ENCODE measurements around the gene WDFY2.
"Not testable (repeated sequence)": the region's sequence is repeated elsewhere in the genome, so short reads cannot be mapped to it uniquely, and the experiment has no call there.

Gene WDFY2

DNA sequence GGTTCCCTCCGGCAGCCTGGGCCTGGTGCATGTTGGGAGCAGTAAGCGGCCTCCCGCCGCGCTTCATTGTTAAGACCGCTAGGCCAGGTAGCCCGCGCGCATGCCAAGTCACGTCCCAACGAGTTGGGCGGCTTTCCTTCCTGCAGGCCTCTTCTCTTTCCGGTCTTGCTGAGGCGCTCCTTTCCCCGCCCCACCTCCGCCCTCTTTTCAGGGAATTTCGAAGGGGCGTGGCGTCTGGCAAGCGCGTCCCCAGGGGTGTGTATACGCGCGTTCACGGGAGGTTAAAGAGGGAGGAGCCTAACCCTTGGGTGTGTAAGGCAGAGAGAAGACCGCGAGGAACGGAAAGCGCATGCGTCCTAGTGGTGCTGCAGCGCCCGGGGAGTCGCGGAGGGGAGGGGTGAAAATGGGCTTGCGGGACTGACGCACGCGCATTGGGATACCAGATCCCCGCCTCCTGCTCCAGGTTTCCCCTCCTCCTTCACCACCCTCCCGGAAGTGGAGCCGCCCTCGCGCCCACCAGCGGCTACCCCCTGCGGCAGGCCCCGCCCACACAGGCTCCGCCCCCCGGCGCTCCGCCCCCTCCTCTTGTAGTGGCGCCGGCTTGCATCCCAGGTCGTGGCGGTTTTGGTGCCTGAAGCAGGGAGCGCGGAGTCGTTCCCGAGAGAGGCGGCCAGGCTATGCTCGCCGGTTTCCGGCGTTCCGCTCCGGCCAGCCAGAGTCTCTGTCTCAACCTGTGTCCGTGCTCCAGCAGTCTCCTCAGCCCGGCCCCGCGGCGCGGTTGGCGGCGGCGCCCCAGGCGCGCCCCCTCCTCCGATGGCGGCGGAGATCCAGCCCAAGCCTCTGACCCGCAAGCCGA, at the start of gene WDFY2:
Gene WDFY2 (plus strand): TSS at position 588 of the 856 bp plus-strand sequence. CDS start 226 bp downstream, at position 814.
- in situ Hi-C loops (cut with MboI; ENCODE audit: low sequenced_read_pairs) = no loop called here

DNA sequence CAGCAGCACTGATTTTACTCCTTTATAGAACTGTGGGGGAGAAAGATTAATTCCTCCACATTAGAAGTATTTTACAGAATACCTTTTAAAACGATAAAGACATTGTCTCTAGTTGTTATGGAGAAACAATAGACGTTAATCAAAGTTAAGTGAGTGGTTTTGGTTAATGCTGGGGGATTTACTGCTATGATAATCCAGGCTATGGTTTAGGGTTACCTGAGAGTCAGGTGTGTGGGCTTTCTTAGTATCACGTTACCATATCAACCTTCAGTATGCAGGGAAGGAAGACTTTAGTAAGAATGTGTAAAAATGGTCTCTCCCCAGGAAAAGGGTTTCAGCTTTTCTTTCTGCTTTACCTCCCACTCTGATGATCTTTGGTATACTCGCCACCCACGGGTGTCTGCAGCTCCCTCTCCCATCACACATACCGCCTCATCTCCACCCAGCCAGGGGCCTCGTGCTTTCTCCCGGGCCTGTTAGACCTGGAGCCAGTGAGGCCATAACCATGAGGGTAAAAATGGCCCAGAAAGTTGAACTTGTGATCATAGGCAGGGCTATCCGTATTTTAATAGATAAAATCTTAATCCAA, 45.6 kb upstream of the WDFY2 start:
- in situ Hi-C loops (cut with MboI; ENCODE audit: low sequenced_read_pairs) = no loop called here

DNA sequence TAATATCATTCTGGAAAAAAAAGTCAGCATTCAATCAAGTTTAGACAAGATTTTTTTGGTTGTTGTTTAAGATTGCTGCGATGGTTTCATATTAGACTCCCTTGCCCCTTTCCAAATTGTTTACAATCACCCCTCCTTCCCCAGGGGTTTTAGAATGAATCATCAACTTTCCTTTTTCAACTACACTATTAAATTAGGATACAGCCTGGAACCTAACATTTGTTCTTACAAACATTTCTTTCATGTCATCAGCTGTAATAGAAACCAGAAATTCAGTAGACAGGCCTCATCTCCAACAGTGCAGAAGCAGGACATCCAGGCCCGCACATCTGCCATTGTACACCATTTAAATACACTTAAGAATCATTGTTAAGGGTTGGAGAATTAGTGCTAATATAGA, 44.4 kb upstream of the WDFY2 start:
- in situ Hi-C loops (cut with MboI; ENCODE audit: low sequenced_read_pairs) = no loop called here

DNA sequence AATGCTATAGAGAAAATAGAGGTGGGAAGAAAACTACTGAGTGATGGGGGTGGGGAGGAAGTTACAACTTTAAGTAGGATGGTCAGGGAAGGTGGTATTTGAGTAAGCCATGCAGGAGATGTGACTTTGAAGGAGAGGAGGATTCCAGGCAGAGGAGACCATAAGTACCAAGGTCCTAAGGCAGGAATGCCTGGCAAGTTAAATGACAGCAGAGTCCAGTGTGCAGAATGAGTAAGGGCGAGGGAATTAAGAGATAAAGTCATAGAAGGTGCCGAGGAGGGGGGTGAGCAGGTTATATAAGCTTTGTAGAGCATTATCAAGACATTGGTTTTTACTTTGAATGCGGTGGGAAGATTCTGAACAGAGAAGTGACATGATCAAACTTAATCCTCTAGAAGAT, 43.2 kb upstream of the WDFY2 start:
- in situ Hi-C loops (cut with MboI; ENCODE audit: low sequenced_read_pairs) = no loop called here

DNA sequence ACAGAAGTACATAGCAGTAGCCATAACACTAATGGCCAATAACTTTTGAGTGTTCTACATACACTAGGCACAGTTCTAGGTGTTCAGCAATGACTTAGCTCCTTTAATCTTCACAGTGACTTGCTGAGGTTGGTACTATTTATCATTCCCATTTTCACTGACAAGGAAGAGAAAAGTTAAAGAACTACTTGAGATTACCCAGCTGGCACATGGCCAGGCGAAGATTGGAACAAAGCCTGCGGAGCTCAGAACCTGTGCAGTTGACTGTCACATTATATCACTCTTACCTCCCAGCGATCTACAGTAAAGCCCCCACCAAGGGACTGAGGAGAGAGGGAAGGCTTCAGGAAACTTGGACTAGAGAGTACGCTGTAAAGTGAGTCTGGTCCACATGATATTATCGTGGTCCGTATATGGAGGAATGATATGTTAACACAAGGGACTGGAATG, 42.4 kb upstream of the WDFY2 start:
- in situ Hi-C loops (cut with MboI; ENCODE audit: low sequenced_read_pairs) = no loop called here

- in situ Hi-C loops (cut with MboI; ENCODE audit: low sequenced_read_pairs) = no loop called here
These were observed 41.7 kb upstream of the WDFY2 start for GRCh38 chr13:51542346-51543242.

DNA sequence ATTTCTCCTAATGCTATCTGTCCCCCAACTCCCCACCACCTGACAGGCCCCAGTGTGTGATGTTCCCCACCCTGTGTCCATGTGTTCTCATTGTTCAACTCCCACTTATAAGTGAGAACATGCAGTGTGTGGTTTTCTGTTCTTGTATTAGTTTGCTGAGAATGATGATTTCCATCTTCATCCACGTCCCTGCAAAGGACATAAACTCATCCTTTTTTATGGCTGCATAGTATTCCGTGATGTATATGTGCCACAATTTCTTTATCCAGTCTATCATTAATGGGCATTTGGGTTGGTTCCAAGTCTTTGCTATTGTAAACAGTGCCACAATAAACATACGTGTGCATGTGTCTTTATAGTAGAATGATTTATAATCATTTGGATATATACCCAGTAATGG, 38.8 kb upstream of the WDFY2 start:
- in situ Hi-C loops (cut with MboI; ENCODE audit: low sequenced_read_pairs) = not testable (repeated sequence)

DNA sequence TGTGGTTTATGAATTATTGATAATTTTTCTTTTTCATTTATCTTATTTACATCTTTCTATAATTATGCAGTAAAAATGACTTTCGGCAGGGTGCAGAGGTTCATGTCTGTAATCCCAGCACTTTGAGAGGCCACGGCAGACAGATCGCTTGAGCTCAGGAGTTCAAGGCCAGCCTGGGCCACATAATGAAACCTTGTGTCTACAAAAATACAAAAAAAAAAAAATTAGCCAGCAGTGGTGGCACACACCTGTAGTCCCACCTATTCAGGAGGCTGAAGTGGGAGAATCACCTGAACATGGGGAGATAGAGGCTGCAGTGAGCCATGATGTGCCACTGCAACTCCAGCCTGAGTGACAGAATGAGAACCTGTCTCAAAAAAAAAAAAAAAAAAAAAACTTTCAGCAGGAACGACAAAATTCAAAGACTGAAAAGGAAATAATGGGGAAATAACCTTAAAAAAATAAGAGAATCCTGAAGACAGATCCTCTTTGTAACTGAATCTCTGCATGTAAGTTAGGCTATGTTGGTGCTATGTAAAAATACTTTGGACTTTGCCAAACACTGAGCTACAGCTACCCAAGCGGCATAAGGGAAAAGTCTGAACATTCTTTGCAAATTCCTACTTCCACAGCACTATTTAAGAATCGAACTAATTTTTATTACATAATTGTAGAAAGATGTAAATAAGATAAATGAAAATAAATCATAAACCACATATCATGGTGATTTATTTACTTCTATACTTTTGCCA, 36.7 kb upstream of the WDFY2 start:
- in situ Hi-C loops (cut with MboI; ENCODE audit: low sequenced_read_pairs) = no loop called here

DNA sequence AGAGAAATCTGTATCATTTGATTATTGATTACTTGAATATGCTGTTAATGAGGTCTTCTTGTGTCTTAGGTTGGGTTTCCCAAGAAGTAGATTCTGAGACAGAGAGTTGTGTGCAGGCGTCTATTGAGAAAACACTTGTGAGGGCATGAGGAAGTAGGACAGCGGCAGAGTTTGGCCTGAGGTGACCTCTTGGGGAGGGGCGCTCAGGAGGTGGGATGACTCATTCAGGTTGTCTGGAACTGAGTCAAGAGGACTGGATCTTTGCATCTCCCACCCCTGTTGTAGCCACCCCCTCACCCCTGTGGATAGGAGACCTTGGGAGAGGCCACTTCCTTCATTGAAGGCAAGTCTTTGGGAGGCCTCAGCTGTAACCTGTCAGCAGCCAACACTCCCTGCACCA, 35.2 kb upstream of the WDFY2 start:
- in situ Hi-C loops (cut with MboI; ENCODE audit: low sequenced_read_pairs) = no loop called here

- in situ Hi-C loops (cut with MboI; ENCODE audit: low sequenced_read_pairs) = no loop called here
These were observed 34.7 kb upstream of the WDFY2 start for GRCh38 chr13:51549593-51549992.

GRCh38 chr13:51550151-51550550, 34.1 kb upstream of the WDFY2 start:
- in situ Hi-C loops (cut with MboI; ENCODE audit: low sequenced_read_pairs) = no loop called here

- in situ Hi-C loops (cut with MboI; ENCODE audit: low sequenced_read_pairs) = no loop called here
These were observed 32.8 kb upstream of the WDFY2 start for GRCh38 chr13:51551416-51551815.

- in situ Hi-C loops (cut with MboI; ENCODE audit: low sequenced_read_pairs) = no loop called here
These were observed 32.2 kb upstream of the WDFY2 start for GRCh38 chr13:51552027-51552426.

DNA sequence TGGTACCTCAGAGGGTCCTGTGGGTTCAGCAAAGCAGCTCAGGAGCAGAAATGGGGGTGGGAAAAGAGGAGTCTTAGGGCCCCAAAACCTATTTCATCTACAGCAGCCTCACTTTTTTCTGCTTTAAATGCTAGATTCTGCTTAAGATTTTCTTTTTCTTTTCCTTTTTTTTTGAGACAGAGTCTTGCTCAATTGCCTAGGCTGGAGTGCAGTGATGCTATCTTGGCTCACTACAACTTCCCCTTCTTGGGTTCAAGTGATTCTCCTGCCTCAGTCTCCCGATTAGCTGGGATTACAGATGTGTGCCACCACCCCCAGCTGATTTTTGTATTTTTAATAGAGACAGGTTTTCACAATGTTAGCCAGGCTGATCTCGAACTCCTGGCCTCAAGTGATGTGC, 30.7 kb upstream of the WDFY2 start:
- in situ Hi-C loops (cut with MboI; ENCODE audit: low sequenced_read_pairs) = no loop called here

- in situ Hi-C loops (cut with MboI; ENCODE audit: low sequenced_read_pairs) = no loop called here
These were observed 27.5 kb upstream of the WDFY2 start for GRCh38 chr13:51556740-51557139.

DNA sequence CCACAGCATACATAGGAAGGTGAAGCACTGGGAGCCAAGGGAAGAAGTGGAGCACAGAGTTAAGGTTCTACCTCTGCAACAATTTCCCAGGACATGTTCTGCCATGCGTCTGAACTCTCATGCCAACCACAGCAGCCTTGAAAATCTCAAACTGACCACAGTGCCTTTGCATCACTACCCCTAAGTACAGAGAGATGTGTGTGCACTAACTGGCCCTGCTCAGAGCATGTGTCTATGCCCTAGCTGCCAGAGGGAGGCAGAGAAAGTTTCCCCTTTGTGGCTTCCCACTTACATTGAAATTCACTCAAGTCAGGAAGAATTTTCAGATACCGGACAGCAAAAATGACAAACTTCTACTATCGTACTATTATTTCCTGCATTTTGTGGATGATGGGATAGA, 26.8 kb upstream of the WDFY2 start:
- in situ Hi-C loops (cut with MboI; ENCODE audit: low sequenced_read_pairs) = no loop called here

DNA sequence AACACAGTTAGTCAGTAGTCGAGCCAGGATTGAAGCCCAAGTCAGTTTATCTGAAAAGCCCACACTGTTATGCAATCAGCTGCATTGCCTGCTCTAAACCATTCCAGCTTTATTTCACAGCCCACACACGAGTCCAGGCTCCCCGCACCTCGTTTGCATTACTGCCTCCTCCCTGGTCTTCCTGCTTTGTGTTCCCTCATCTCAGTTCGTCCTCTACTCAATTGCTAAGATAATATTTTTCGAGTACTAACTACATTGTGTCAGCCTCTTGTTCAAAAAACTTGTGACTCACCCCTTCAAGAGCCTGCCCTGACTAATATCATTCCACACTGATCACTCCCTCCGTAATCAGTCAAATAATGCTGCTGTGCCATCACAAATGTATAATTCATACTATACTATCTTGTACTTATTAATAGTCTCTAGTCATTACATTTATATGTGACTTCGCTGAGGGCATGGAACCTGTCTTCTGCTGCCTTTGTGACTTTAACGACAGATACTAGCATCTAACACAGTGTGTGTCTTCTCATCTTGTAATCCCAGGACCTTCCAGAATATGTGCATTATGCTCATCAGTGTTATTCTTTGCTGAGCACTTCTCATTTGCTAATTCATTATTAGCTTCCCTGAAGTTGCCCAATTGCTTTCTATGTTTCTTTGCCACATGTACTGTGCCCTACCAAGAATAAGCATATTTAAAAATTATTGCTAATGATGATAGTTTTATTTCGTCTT, 26.2 kb upstream of the WDFY2 start:
- in situ Hi-C loops (cut with MboI; ENCODE audit: low sequenced_read_pairs) = no loop called here

DNA sequence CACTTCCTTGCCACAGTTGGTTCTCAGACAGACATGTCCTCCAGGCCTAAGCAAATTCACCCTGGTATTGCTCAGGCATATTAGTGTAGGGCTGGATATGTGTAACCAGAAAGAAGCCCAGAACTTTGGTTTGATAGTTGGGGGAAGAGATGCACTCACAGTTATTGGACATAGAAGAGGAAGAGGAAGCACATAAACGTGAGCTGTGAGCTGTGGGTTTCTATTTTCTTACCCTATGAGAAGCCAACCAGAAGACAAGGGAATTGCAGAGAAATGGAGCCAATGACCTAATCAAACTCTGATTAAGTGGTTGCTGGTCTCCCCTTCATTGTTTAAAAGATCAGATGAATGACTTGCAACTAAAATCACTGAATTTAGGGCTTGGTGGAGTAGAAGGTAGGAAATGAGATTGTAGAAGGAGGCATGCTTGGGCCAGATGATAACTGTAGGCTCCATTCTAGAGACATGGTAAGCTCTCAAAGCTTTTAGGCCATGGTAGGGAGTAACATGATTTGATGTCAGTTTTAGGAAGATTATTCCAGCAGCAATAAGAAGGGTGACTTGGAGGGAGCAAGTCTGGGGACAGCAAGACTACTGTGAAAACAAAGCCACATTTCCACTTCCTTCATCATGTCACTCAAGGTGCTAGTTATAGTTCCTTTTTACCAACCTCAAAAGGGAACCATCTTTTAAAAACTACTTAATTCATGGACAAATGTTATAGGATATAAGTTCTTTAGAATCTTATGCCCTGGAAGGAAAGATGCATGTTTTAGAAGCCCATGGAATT, 24.1 kb upstream of the WDFY2 start:
- in situ Hi-C loops (cut with MboI; ENCODE audit: low sequenced_read_pairs) = no loop called here

GRCh38 chr13:51562011-51562671, 22.1 kb upstream of the WDFY2 start:
- in situ Hi-C loops (cut with MboI; ENCODE audit: low sequenced_read_pairs) = no loop called here

Data from HL-60/S4 treated with phorbol 12-myristate 13-acetate at 8.2 ng/mL for 4 days and 3 days (cell line).